Measurements from ENCODE around the gene LRRC38.

GRCh38 chr1:13528320-13528719 is 14.5 kb upstream of the LRRC38 start:
- TF ChIP-seq, protein P1, sequence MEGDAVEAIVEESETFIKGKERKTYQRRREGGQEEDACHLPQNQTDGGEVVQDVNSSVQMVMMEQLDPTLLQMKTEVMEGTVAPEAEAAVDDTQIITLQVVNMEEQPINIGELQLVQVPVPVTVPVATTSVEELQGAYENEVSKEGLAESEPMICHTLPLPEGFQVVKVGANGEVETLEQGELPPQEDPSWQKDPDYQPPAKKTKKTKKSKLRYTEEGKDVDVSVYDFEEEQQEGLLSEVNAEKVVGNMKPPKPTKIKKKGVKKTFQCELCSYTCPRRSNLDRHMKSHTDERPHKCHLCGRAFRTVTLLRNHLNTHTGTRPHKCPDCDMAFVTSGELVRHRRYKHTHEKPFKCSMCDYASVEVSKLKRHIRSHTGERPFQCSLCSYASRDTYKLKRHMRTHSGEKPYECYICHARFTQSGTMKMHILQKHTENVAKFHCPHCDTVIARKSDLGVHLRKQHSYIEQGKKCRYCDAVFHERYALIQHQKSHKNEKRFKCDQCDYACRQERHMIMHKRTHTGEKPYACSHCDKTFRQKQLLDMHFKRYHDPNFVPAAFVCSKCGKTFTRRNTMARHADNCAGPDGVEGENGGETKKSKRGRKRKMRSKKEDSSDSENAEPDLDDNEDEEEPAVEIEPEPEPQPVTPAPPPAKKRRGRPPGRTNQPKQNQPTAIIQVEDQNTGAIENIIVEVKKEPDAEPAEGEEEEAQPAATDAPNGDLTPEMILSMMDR (conservative IDR thresholded peaks at IDR 0.05 in 1 of 2, IDR thresholded peaks at IDR 0.05 in 1 of 2; ENCODE audit: low read depth in 1 of 2, low read length in 2 of 2), result no peak
- no peak for TF ChIP-seq EZH2 (IDR thresholded peaks at IDR 0.05; ENCODE audit: low read length, missing control alignments)
